Stimulated activated CD4-positive, alpha-beta T cell treated with anti-CD3 and anti-CD28 coated beads, Interleukin-1b, Interleukin-23, amount 100 ng/mL, for 4 hours (primary cell): Measurements from ENCODE around the gene SEC63.
A peak's percentile ranks its signal among the peaks of the same experiment; 100 is the strongest.
"Not testable (repeated sequence)": the region's sequence is repeated elsewhere in the genome, so short reads cannot be mapped to it uniquely, and the experiment has no call there.

ENCODE experiments used
- DNase-seq, 2 donors: peaks; one replicate each; pipeline ENCODE4 v3.0.0-alpha.2; 2020; ENCODE audit warnings: low read depth in 2 of 2

The SEC63 gene

DNA sequence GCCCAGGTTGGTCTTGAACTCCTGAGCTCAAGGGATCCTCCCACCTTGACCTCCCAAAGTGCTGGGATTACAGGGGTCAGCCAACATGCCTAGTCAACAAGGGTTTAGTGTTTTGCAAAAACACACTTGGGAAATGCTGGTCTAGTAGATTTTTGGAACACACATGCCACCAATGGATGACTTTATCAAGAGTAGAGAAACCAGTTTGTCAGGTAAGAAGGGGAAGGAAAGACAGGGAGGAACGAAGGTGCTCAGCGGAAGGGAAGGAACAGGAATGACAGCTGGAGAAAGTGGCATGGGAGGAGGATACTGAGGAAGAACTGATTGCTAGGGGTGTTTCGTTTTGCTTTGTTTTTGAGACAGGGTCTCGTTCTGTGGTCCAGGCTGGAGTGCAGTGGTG, 15.6 kb upstream of the SEC63 start:
- DNase-seq, result no peak

DNA sequence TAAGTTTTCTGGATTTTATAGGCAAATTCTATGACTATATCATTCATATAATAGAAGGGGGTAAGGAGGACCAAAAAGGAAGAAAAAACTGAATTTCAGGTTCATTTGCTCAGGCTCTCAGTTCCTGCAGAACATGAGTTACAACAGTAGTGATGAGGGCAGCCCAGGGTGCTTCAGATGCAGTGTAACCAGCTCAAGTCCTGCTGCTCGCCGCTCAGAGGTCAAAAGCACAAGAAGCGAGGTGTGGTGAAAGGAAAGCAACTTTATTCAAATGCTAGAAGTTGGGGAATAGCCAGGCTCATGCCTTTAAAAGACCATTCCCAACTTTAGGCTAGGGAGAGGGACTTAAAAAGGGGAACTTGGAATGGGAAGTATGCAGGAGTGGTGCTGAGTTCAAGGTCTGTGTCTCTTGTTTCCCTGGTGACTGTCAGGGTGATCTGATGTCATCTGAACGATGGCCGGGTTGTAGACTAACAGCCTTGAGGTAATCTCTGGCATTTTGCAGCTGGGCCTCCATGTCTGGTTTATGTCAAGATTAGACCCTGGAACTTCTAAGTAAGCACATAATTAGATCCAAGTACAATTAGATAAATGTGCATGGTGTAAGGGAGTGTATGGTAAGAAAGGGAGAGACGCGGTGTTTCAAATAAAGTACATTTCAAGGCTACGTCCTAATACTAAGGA, 14.5 kb upstream of the SEC63 start:
- DNase-seq, result no peak

DNA sequence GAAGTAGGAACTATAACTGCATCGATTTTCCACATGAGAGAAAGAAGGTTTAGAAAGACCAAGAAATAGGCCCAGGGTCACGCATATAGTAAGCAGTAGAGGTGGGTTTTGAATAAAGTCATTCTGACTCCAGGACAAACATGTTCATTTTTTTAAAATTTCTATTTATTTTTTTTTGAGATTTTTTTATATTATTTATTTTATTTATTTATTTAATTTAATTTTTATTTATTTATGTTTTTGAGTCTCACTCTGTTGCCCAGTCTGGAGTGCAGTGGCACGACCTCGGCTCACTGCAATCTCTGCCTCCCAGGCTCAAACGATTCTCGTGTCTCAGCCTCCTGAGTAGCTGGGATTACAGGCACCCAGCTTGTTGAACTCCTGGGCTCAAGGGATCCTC, 13.2 kb upstream of the SEC63 start:
- DNase-seq, result no peak

DNA sequence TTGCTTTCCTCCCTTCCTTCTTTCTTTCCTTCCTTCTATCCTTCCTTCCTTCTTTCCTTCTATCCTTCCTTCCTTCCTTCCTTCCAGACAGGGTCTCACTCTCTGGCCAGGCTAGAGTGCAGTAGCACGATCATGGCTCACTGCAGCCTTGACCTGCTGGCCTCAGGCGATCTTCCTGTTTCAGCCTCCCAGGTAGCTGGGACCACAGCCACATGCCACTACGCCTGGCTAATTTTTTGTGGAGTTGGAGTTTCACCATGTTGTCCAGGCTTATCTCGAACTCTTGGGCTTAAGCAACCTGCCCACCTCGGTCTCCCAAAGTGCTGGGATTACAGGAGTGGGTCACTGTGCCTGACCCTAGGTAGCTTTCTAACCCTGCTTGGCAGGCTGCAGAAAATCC, 12.2 kb upstream of the SEC63 start:
- DNase-seq, result no peak

DNA sequence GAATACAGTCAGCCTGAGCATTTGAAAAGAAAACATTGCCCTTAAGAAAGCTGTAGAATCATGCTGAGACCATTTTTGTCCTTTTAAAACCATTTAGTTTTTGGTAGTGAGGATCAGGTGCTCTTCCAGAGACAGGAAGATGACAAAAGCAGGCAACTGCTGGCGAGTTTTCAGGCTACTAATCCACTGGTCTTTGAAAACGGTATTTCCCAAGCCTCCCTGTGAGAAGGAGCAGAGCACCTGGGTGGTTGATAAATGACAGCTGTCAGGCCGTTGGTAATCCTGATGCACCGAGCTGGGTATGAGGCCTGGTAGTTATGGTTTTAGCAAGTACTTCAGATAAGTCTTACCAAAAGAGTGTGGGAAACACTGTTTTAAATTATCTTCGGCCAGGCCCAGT, 10.1 kb upstream of the SEC63 start:
- DNase-seq, result no peak

DNA sequence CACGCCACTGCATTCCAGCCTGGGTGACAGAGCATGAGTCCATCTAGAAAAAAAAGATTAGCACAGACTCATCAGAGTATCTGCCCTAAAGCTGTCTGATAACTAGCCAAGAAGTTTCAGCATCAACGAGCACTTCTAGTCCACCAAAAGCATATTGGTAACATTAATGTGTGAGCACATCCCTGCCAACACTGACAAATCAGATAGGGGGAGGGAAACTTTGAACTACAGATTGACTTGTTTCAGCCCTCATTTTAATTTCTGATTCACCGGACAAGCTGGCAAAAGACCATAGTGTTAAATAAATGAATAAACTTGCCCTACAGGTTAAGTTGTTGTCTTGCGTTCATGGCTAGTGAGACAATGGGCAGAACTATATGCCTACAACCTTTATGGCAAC, 7.7 kb upstream of the SEC63 start:
- no peak for DNase-seq

DNA sequence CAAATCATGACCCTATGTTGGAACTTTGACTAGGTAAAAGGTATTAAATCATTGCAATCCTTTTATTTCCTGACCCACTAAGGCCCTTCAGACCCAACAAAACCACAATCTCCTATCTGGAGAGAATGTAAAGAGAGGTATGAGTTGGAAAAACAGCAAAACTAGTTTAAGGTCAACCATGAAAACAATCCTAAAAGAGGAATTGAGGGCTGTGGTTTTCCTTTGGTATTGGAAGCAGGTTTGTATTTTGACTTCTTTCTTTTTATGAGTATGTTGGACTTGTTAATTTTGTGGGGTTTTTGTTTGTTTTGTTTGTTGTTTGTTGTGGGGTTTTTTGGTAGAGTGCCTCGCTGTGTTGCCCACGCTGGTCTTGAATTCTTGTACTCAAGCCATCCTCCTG, 4.7 kb upstream of the SEC63 start:
- no peak for DNase-seq

DNA sequence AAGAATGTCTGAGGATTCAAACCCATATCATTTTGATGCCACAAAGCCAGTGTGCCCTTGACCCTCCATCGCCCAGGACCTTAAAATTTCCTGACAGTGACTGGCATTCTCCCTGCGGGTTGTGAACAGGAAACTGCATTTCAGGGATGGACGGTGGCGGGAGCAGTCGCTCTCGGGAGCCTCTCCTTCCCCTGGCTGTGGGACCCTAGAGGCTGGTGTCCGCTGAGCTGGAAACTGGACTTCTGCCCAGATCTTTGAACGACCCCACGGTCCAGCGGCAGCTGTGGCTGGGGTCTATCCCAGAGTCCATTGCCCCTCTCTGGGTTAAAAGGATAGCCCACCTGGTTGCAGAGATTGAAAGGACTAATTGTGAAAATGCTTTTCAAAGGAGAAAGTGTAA, 1.4 kb upstream of the SEC63 start:
- DNase-seq, result no peak

DNA sequence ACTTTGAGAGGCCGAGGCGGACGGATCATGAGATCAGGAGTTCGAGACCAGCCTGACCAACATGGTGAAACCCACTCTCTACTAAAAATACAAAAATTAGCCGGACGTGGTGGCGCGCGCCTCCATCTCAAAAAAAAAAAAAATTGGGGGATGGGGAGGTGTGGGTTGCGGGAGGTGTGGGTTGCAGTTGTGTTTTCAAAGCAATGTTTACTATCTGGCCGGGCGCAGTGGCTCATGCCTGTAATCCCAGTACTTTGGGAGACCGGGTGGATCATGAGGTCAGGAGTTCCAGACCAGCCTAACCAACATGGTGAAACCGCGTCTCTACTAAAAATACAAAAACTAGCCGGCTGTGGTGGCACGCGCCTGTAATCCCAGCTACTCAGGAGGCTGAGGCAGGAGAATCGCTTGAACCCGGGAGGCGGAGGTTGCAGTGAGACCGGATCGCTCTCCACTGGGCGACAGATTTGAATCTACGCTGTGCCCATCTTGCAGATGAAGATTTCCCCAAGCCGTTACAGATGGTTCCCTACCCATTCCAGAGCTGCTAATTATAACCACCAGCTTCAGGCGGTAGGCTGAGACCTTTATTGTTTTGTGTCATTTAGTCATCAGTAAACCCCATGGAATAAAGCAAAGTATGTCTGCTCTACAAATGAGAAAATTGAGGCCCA, 818 bp upstream of the SEC63 start:
- not testable (repeated sequence) for DNase-seq

DNA sequence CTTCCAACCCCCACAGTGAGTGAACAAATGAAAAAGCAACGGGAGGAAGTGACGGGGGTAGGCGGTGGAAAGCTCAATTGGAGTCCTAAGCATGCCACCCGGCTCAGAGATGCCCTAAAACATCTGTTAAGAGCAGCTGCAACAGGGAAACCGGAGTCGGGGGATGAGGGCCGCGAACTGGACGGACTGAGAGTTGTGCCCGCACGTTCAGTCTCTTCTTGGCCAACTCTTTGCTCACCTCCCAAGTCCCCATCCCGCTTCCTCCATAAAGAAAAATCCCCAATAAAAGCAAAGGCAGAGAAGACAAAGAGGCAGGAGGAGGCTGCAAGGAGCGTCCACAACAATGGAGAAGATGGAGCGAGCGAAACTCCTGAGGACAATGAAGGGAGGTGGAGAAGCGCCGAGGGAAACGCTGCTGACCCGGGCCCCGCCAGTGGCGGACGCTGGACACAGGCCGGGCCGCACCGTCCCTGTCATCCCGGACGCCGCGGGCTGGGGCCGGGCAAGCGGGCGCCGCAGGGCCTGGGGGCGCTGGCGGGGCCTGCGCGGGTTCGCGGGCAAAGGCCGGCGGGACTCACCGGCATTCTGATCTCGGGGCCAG, 600 bp downstream of the SEC63 start:
- peak; percentile 30 to 33 for DNase-seq

DNA sequence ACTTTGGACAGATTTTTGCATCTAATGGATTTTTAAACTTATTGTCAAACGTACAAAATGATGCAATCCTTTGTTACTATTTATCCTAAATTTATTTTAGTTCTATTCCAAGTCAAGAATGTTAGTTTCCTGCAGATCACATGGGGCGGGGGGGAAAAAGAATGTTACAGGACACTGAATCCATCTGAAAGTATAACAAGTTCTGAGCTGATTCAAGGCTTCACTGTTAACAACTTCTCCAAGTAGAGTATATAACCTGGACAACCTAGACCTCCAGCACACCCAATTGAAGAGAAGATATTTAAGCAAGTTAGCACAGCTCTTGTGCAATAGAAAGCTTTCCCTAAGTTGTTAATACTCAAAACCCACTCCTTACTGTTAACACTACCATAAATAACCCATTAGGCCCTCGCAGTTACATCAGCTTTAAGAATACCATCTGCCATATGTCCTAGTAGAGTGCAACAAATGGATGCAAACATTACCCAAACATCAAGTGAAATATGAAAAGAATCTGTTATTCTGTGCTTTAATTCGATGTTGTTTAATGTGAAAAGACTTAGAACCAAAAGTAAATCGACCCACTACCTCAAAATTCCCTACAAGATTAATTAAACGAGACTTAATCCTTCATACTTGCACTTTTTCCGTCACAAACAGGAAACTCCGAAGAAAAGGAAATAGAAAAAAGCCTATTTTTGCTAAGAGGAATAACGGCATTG, 1.3 kb downstream of the SEC63 start:
- DNase-seq, result no peak

DNA sequence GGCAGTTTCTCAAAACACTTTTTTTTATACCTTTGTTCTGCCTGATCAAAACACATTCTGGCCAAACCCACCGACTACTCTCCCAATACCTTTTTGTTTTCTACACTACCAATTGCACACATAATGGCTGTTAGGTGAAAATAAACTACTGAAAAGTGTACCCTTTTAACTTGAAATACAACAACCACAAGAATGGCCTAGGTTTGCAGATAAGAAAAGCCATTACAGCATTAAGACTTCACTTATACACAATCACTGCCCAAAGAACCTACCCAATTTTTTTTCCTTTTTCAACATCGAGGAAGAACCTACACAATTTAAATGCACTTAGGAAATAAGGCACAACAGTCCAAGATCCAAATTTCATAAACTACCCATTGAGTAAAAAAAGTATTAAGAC, 1.8 kb downstream of the SEC63 start:
- DNase-seq, result no peak

DNA sequence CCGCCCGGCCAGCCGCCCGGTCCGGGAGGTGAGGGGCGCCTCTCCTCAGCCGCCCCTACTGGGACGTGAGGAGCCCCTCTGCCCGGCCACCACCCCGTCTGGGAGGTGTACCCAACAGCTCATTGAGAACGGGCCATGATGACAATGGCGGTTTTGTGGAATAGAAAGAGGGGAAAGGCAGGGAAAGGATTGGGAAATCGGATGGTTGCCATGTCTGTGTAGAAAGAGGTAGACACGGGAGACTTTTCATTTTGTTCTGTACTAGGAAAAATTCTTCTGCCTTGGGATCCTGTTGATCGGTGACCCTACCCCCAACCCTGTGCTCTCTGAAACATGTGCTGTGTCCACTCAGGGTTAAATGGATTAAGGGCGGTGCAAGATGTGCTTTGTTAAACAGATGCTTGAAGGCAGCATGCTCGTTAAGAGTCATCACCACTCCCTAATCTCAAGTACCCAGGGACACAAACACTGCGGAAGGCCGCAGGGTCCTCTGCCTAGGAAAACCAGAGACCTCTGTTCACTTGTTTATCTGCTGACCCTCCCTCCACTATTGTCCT, 4.1 kb downstream of the SEC63 start:
- DNase-seq, result not testable (repeated sequence)

DNA sequence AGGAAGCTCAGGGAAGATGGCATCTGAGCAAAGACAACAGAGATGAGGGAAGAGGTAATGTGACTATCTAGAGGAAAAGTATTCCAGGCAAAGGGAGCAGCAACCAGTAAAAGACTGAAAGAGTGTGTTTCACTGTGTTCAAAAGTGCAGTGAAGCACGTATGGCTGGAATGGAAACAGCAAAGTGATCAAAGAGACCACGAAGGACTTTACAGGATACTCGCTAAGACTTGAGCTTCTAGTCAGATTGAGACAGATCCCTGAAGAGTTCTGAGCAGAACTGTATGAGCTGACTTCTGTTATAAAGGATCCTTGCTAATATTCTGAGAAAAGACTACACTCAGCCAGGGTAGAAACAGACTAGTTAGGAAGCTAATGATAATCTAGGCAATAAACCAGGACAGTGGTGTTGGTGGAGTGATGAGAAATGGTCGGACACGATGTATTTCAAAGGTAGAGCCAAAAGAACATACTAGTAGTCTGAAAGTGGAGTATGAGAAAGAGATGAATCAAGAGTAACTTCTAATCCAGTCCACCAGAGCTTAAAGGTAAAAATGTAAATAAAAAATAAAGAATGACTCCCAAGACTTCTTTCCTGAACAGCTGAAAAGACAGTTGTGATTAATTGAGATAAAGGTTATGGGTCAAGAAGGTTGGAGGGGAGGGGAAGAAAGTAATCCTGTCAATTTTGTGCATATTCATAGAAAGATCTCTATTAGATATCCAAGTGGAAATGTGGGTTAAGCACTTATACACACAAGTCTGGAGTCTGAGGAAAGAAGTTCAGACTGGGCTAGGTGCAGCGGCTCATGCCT, 14.2 kb downstream of the SEC63 start:
- DNase-seq, result no peak

DNA sequence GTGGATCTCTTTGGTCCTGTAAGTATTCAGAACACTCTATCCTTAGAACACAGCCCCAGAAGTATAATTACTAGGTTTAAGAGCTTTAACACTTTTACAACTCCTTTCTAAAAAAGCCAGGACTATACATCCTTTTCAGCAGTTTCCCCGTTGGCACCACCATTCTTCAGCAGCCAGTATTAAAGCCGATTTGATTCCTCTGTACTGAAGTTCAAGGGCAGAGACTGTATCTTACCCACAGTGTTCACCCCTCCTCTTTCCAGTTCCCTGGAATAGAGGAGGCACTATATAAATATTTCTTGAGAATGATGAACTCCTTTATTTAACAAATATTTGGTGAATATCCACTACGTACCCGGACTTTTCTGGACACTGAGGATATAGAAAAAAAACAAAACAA, 15.9 kb downstream of the SEC63 start:
- DNase-seq, result no peak

DNA sequence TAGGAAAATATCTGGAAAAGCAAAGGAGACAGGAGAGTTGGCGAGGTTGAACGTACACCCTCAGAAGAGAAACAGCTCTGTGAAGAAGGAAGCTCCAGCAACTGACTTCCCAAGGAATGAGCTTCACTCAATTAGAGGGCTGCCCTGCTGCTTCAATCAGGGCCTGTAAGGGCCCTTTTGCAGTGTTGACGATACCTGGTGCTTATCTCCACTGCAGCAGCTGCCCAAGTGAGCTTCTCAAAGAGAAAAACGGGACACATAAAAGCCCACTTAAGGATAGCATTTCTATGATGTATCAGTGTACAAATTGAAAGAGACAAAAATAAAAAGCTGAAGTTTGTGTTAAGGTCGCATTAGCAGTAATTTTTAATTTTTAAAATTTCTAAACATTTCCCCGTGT, 16.4 kb downstream of the SEC63 start:
- DNase-seq, result no peak

DNA sequence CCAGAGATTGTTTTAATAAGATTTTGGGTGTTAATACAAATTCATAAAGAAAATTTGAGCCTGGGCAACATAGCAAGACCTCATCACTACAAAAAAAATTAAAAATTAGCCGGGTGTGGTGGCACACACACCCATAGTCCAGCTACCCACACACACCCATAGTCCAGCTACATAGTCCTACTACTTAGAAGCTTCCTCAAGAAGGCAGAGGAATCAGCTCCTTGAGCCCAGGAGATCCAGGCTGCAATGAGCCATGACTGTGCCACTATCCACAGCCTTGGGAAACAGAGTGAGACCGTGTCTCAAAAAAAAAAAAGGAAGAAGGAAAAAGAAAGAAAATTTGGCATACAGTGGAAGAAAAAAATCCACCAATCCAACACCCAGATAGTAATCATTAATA, 16.8 kb downstream of the SEC63 start:
- DNase-seq, result no peak

DNA sequence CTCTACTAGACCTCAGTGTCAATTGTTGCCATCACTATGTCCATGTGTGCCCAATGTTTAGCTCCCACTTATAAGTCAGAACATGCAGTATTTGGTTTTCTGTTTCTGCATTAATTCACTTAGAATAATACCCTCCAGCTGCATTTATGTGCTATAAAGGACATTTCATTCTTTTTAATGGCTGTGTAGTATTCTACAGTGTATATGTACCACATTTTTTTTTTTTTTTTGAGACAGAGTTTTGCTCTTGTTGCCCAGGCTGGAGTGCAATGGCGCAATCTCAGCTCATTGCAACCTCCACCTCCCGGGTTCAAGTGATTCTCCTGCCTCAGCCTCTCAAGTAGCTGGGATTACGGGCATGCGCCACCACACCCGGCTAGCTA, 21.1 kb downstream of the SEC63 start:
- DNase-seq, result not testable (repeated sequence)

DNA sequence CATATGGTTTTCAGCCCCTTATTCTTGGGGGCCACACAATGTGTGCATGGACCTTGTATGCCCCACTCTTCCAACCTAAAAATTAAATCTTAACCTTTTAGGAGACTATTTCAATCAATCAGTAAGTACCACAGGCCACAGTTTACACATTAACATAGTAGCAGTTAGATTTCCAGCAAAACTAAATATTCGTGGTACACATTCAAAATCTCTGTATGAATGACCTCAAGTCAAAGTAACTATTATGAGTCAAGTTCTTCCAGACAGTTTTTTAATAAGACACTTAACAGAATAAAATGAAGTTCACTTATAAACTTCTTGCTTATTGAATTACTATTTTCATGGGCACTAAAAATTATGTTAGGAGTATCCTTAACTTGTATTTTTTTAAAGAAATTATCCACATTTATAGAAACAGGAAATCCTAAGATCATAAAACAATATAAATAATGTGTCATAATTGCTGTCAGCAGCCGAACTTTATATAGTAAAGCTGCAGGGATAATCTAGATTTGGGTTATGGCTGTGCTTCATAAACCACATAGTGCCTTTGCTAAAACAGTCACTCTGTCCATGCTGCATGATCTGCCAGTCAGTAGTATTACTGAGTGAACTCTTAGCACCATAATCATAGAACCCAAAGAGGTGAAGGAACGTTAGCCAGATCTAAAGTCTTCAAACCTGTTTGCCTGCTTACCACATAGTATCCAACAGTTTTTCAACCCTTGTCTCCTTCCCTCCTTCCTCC, 21.7 kb downstream of the SEC63 start:
- no peak for DNase-seq

DNA sequence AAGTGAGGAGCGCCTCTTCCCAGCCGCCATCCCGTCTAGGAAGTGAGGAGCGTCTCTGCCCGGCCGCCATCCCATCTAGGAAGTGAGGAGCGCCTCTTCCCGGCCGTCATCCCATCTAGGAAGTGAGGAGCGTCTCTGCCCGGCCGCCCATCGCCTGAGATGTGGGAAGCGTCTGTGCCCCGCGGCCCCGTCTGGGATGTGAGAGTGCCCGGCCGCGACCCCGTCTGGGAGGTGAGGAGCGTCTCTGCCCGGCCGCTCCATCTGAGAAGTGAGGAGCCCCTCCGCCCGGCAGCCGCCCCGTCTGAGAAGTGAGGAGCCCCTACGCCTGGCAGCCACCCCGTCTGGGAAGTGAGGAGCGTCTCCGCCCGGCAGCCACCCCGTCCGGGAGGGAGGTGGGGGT, 23.8 kb downstream of the SEC63 start:
- not testable (repeated sequence) for DNase-seq

DNA sequence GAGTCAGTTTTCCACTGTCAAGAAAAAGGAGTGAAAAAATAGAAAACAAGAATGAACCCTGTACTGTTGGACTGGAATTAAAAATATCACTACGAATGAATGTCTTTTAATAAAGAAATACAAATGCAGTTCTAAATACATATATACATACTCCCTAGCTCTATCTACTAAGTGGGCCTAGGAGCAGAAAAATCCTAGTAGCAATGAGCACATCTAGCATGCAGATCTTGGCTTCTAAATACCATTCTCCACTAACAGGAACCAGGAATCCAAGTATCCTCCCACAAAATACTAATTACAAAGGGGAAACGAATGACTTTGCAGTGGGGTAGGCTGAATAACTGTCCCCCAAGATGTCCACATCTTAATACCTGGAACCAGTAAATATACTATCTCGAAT, 25.4 kb downstream of the SEC63 start:
- DNase-seq, result no peak
